ENCODE results near the gene RBPMS2.
A peak's percentile ranks its signal among the peaks of the same experiment; 100 is the strongest.

Gene RBPMS2

DNA sequence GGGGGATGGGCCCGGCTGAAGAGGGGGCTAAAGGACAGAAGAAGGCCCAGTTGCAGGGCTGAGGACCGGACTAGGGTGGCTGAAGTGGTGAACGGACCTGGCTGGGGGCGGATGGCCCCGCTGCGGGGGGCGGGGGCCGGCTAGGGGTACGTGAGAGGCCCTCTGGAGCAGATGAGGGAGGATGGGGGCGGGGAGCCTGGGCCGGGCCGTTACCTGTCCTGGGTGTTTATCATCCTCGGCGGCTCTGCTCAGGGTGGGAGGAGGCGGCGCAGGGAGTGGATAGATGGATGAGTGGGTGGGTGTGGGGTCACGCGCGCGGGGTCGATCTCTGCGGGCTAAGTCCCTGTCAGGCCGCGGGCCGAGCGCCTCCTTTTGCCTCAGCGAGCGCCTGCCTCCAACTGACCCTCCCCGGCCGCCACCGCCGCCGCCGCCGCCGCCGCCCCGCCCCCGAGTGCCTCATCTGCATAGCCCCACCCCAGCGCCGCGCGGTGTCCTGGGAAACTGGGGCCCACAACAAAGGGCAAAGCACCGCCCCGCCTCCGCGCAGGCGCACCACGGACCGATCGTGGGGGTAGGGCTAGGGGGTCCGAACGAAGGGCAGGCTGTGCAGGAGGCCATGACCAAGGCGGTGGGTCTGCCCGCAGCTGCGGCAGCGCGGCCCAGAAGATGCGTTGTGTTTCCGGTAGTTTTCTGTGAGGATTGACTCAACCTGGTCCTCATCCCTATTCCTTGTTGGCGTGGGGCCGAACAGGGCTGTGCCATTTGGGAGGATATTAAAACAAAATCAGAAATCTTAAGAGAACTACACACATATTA, 72.4 kb downstream of the RBPMS2 start:
- H3K4me3 ChIP-seq (replicated peaks; ENCODE audit: low read depth, low read length), result peak overlapping the region; percentile 88
- DNase-seq (ENCODE audit: low read depth), result peak; percentile 90
- TF ChIP-seq, protein P1, sequence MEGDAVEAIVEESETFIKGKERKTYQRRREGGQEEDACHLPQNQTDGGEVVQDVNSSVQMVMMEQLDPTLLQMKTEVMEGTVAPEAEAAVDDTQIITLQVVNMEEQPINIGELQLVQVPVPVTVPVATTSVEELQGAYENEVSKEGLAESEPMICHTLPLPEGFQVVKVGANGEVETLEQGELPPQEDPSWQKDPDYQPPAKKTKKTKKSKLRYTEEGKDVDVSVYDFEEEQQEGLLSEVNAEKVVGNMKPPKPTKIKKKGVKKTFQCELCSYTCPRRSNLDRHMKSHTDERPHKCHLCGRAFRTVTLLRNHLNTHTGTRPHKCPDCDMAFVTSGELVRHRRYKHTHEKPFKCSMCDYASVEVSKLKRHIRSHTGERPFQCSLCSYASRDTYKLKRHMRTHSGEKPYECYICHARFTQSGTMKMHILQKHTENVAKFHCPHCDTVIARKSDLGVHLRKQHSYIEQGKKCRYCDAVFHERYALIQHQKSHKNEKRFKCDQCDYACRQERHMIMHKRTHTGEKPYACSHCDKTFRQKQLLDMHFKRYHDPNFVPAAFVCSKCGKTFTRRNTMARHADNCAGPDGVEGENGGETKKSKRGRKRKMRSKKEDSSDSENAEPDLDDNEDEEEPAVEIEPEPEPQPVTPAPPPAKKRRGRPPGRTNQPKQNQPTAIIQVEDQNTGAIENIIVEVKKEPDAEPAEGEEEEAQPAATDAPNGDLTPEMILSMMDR (IDR thresholded peaks at IDR 0.05; ENCODE audit: low read length, missing control alignments), result no peak

DNA sequence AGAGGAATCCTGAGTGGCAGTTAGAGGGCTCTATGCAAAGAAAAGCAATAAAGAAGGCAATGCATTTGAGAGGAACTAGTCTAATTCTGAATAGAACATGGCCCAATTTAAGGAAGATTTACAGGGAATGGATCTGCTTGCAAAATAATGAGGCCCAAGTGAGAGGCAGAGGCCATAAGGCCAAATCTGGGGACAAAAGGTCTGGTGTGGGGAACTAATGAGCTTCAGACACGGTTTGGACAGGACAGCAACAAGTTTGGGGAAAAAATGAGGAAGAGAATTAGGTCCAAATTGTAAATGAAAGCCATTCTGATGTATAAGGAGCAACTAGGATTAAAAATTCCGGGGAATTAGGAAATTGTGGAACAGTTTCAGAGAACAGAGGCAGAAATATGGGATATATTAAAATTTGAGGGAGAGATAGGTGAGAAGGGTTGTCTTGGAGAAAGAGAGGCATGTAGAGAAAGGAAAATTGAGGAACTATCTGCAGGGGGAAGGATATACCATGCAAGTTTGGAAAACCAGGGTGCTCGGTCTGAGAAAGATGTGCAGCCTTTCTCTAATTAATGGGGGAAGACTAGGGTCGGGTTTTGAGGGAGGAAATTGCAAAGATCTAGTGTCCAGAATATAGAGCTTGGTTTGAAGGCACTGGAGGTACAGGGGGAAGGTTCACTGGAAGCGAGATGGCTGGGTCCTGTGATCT, 73.8 kb downstream of the RBPMS2 start:
- H3K4me3 ChIP-seq (replicated peaks; ENCODE audit: low read depth, low read length), result peak overlapping the region; percentile 88
- TF ChIP-seq, protein P1 (IDR thresholded peaks at IDR 0.05; ENCODE audit: low read length, missing control alignments), result no peak

GRCh38 chr15:64701051-64701450, 74.3 kb downstream of the RBPMS2 start:
- TF ChIP-seq, protein P1 (IDR thresholded peaks at IDR 0.05; ENCODE audit: low read length, missing control alignments), result no peak
- DNase-seq (ENCODE audit: low read depth), result no peak
- peak overlapping the region; percentile 88 for H3K4me3 ChIP-seq (replicated peaks; ENCODE audit: low read depth, low read length)

More for the DNA sequence above, 73.8 kb downstream of the RBPMS2 start:
- no peak for DNase-seq (ENCODE audit: low read depth)

DNA sequence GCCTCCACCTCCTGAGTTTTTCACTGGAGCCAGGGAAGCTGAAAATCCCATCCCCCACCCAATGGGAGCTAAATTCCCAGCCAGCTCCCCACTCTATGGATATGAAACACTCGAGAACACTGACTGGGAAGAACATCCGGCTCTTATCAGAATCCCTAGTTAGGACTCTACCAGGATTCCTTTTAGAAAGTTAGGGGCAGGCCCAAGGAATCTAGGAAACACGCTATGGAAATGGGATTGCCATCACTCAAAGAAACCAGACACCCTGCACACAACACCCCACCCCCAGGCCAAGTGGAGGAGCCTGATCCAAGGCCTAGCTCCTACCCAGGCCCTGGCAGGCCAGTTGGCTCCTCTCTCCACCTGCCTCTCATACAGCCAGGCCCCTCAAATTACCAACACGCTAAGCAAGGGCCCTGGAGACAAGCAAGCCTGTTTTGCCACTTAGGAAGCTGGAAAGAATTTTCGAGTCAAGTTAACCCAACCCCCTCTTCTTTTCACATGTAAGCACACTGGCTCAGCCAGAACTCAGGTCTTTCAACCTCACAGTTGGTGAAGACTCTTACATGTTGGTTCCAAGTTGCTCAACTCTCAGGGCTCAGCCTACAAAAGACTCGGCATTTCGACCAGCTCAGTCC, 75.5 kb downstream of the RBPMS2 start:
- H3K4me3 ChIP-seq (replicated peaks; ENCODE audit: low read depth, low read length), result peak overlapping the region; percentile 88
- TF ChIP-seq, protein P1 (IDR thresholded peaks at IDR 0.05; ENCODE audit: low read length, missing control alignments), result no peak
- peak; percentile 63 for DNase-seq (ENCODE audit: low read depth)

DNA sequence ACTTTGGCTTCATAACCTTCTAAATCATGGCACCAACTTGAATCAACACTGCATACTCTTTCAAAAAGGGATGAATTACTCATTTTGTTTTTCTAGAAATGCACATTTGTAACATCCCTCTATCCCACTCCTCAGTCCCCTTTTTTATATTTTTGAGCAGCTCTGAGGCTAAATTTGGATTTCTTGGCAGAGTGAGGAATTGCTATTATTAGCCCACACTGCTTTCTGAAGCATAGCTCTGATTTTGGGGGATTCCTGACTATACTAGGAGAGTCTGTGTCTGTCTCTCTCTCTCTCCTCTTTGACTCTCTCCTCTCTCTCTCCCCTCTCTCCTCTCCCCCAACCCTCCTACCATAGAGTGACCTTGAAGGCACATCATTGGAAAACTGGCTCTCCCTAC, 76.6 kb downstream of the RBPMS2 start:
- TF ChIP-seq, protein P1 (IDR thresholded peaks at IDR 0.05; ENCODE audit: low read length, missing control alignments), result no peak
- no peak overlapping the region for H3K4me3 ChIP-seq (replicated peaks; ENCODE audit: low read depth, low read length)
- DNase-seq (ENCODE audit: low read depth), result no peak

GRCh38 chr15:64697911-64698369, 77.4 kb downstream of the RBPMS2 start:
- TF ChIP-seq, protein P1 (IDR thresholded peaks at IDR 0.05; ENCODE audit: low read length, missing control alignments), result no peak
- no peak overlapping the region for H3K4me3 ChIP-seq (replicated peaks; ENCODE audit: low read depth, low read length)
- DNase-seq (ENCODE audit: low read depth), result no peak

Measured in fibroblast of pulmonary artery (primary cell).